GM18867 (cell line): Measurements from ENCODE around the gene HS3ST1.
A peak's percentile ranks its signal among the peaks of the same experiment; 100 is the strongest.
"Not testable (repeated sequence)": the region's sequence is repeated elsewhere in the genome, so short reads cannot be mapped to it uniquely, and the experiment has no call there.

Experiments
- ATAC-seq: cut with Tn5 transposase; IDR thresholded peaks from one replicate; pipeline ENCODE4 v1.9.1; 2021; ENCODE audit warnings: mild to moderate bottlenecking, moderate library complexity; ENCODE audit not compliant: unreplicated experiment

HS3ST1 gene

DNA sequence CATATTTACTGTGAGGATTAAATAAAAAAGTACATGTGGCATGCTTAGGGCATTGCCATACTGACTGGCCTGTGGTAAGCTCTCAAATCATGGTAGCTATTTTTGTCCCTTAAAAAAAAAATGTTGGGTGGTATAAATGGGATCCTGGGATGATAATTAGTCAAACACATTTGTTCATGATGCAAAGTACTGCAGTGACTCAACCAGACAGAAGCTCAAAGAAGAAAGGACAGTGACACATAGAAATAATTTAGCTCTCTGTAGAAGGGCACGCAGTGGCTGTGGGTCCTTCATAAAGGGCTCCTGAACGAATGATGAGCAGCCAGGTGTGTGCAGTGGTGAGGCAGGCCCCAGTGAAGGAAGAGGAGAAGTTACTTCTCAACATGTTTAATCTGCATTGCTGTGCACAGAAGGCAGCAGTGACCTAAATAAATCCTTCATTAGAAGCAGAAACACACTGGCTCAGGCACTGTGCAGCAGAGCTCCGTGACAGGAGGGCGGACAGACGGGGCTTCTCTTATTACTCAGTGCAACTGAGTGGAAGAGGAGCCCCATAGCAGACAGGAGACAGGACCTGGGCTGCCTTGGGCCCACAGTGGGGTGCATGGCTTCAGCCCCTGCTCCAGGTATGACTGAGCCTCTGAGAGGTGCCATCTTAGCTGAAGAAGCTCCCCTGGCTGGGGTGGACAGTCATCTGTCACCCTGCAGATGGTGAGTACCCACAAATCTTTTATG, 20.3 kb downstream of the HS3ST1 start:
- ATAC-seq = no peak

DNA sequence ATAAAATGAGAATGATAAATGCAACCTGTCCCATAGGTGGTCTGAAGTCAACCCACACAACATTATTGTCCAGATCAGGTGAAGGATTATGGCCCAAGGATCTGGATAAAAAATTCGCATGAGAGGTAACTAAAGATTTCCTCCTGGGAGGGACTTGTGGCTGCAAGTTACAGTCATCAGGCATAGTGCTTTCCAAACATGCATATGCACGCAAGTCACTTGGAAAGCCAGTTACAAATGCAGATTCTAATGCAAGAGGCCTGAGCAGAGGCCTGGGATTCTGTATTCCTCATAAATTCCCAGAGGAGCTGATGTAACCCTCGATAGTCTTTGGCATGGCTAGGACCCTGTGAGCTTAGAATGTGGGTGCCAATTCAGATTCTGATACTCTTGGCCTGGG, 21.1 kb downstream of the HS3ST1 start:
- ATAC-seq = no peak

DNA sequence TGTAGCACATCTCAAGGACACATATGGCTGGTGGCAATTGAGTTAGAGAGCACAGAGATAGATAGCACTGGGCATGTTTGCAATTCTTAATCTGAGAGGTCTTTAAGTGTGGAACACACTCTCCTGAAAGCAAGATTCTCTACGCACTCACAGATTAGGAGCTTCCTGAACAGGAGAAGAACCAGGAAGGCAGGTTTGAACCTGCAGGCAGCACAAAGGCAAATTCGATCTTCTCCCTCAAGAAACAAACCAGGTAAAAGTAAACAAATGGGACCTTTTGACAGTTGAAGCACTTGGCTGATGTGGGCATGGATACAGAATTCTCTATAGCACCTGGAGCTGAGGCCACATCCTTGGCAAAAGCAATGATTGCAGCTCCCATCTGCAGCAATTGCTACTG, 24.3 kb downstream of the HS3ST1 start:
- ATAC-seq = no peak

DNA sequence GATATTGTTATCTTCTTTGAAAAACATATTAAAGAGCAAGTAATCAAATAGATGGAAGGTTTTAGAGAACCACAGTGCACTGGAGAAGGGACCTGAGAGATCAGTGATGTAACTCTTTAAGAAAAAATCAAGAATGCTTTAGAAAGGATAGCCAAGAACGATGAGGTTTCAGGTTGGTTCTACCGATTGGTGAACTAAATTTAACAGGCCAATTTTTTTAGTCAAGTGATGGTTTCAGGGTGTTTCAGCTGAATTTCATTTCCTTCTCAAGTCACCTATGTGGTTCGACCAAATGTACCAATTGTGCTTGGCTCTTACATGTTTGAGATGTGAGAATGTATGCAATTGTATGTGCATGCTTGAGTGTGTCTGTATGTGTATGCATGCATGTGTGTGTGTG, 26.5 kb downstream of the HS3ST1 start:
- ATAC-seq = peak; percentile 68

DNA sequence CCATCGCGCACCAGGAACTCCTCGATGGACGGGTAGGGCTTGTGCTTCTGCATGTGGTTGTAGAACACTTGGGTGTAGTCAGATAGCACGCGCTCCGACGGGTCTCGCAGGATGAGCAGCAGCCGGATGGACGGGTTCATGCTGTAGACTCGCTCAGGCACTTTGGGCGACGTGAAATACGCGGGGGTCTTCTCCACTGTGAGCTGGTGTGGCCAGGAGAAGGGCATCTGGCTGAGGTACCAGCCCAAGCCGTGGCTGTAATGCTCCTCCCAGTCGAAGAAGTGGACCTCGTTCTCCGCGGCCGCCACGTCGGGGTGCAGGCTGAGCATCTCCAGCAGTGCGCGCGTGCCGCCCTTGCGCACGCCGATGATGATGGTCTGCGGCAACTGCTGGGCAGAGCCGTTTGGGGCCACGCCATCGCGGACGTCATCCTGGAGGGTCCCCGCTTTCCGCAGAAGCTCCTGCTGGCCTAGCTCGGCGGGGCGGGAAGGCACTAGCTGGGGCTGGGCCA, 29.2 kb downstream of the HS3ST1 start:
- no peak for ATAC-seq

DNA sequence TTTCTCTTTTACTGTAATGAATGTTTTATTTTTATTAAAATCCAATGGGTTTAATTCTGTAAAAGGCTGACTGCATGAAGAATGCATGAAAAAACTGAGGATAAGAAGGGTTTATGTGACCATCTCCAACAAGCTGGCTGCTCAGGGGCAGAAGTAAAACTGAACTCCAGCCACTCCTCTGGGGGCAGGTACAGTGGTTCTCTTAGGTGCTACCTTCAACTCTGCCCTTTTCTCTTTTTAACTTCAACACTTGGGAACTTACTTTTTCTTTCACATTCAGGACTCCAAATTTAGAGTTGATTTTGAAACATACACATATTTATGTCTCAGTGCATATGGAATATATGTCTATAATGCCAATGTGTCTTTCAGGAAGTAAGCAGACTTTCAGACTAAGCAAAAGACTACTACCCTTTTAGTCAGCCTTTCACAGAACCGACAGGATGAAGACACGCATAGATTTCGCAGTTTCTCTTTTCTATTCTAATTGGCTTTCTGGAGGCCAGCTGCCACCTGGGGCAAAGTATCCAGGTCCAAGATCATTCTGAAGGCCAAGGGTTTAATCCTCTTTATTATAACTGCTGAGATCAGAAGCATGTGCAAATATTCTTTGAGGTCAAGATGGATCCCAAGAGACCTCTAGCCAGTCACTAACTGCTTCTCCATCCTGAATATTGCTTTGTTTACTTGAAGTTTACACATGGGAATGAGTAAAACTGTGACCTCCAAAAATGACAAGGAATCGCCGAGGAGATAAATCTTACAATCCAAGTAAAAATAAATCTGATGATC, 30.7 kb downstream of the HS3ST1 start:
- peak; percentile 74 for ATAC-seq

DNA sequence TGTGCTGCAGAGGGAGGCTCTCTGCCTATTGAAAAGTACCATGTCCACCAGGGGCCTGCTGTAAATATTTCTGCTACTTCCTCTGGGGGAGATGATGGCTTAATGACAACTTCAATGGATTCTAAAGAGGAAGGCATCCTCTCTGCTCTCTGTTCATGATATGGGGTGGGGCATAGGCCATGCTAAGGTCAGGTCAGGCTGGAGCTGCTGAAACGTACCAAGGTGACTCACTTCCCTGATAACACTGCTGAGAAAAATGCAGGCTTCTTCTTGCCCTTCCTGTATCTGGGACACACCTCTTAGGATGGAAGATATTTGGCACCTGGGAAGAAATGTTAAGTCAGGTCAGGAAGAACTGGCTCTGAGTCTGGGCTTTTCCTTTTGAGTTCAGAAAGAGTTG, 31.5 kb downstream of the HS3ST1 start:
- ATAC-seq = no peak

DNA sequence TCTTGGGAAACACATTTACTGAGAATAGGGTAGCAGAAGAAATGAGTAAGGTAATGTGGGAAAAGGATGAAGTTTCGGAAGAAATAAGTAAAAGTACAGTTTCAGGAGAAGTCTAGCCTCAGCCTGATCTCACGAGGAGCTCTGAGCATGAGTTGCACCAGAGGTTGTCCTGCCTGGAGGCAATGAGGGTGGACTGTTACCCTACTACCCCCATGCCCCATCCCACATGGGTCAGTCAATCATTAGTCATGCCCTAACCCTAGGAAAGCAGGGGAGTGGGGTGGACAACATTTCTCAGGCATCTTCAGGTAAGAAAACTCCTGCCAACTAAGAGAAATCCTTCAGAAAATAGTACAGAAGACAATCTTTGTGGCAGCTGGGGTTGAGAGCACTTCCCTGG, 35.1 kb downstream of the HS3ST1 start:
- no peak for ATAC-seq

DNA sequence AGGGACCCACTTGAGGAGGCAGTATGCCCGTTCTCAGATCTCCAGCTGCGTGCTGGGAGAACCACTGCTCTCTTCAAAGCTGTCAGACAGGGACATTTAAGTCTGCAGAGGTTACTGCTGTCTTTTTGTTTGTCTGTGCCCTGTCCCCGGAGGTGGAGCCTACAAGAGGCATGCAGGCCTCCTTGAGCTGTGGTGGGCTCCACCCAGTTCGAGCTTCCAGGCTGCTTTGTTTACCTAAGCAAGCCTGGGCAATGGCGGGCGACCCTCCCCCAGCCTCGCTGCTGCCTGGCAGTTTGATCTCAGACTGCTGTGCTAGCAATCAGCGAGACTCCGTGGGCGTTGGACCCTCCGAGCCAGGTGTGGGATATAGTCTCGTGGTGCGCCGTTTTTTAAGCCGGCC, 44.6 kb downstream of the HS3ST1 start:
- ATAC-seq = not testable (repeated sequence)

DNA sequence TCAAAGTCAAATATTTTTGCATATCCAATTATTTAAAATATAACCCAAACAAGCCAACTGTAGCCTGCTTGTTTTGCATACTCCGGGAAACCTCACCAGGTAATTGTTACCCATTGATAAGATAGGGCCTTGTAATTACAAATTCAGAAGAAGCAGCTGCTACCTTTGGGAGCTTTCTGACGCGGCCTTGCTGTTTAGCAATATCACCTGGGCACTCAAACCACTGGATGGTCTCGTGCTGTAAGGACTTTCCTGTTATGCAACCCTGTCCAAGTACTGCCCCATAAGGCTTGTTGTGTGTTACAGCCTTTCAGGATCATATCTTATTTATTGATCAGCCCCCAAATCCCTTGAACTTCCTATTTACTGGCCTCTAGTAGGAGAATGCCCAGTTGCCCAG, 52.1 kb downstream of the HS3ST1 start:
- no peak for ATAC-seq

DNA sequence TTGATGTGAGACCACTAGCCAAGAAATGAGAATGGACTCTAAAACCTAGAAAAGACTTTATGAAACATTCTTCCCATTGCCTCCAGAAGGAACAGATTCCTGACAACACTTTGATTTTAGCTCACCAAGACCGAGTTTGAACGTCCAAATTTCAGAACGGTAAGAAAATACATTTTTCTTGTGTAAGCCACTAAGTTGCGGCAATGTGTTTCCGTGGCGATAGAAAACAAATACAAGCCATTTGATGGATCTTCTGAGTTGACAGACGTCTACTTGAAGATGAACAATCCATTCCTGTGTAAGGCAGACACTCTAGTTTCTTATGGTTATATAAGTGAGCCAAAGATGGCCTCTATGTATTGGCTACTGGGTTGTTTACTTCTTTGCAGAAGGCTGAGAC, 52.5 kb downstream of the HS3ST1 start:
- no peak for ATAC-seq

DNA sequence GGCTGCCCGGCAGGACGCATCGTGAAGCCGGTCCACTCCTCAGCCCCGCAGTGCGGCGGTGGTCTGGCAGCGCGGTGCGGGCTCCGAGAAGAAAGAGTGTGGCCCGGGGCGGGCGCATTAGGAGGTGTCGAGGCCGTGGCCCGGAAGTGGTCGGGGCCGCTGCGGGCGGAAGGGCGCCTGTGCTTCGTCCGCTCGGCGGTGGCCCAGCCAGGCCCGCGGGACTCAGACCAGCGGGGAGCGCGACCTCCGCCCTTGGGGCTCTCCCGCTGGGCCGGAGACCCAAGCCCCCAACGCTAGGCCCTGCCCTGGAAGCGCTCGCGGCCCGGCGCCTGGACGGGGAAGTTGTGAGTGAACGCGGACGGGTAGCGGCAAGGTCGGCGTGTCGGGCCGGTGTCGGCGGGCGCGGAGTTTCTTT, 60.0 kb downstream of the HS3ST1 start:
- no peak for ATAC-seq

DNA sequence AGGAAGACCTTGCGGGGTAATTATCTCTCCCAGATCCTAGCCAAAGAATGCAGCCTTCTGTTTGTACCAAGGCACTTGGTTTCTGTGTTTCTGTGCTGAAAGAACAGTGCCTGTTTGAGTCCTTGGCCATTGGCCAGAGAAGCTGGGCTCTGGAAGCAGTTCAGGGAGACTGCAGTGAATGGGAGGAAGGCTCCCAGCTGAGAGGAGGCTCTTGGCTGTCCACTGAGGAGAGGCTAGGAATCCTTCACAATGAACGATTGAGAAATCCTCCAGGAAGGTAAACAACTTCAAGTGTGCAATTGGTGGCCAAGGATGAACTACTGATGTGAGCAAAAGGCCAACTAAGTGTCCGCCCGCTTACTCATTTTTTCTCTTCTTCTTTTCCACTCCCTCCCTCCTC, 61.3 kb downstream of the HS3ST1 start:
- ATAC-seq = no peak

DNA sequence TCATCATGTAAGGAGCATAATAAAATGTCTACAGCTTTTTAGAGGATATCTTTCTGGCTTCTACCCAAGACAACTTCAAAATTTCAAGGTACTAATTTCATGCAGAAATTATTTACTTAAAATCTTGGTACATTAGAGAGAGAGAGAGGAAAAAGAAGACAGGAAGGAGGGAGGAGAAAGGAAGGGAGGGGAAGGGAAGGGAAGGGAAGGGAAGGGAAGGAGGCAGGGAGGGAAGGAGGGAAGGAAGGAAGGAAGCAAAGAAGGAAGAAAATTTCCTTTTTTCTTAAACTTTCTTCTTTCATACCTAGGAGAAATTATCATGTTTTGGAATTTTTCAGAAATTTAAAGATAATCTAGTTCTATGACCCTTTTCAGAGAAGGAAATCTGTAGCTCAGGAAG, 61.8 kb downstream of the HS3ST1 start:
- no peak for ATAC-seq

DNA sequence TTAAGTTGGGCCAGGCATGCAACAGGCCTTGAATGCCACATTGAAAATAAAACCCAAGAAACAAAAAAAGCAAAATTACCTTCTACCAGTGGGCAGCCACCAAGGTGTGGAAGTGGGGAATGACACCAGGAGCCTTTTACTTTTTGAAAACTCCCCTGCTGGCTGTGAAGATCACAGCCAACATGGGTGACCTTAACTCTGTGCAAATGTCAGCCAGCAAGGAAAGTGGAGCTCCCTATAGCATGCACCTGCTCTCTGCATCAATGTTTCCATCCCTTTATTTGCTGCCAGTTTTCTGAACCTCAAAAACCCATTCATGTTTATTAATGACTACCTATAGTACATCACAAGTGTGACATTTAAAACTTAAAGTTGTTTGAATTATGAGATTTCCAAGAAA, 63.7 kb downstream of the HS3ST1 start:
- no peak for ATAC-seq

DNA sequence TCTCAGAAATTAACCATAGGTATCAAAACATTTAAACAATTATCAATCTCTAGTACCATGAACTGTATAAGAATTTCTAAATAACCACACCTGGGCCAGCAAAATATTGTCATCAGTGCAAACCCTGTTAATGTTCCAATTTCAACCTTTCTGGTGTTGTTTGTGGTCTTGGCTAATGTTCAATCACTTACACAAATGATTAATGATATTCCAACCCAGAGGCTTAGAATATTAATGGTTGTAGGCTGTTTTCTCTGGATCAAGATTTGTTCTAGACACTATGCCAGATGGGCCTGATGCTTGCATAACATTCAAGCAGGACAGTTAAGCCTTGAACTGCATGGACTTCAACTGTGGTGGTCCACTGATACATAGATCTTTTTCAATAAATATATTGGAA, 69.1 kb downstream of the HS3ST1 start:
- no peak for ATAC-seq

DNA sequence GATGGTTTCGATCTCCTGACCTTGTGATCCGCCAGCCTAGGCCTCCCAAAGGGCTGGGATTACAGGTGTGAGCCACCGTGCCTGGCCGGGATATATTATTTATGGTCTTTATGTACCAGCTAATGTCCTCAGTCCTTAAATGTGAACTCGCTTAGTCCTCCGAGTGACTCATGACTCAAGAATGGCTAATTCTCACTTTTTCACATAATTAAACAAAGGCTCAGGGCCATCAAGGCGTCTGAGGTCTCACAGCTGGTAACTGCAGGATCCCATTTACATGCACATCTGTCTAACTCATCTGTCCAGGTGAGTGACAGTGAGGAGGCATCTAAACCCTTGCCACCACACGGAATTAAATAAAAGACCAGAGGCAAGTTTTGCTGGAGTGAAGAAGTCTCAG, 73.5 kb downstream of the HS3ST1 start:
- ATAC-seq = no peak

DNA sequence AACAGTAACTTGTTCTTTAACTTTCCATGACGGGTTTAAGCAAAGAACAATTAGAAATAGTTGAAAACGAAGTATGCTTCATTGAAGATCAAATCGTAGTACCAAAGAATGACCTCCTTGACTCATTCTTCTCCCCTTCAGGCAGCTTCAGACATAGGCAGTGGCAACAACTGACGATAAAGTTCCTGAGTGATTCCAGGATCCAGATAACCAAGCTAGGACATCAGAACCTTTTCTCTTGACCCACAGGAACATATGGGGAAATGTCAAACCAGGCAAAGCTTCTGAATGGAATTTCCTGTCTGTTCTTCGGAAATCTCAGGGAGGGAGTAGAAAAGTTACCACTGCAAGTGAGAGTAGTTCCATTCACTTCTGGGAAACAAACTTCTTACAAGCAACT, 74.2 kb downstream of the HS3ST1 start:
- no peak for ATAC-seq

DNA sequence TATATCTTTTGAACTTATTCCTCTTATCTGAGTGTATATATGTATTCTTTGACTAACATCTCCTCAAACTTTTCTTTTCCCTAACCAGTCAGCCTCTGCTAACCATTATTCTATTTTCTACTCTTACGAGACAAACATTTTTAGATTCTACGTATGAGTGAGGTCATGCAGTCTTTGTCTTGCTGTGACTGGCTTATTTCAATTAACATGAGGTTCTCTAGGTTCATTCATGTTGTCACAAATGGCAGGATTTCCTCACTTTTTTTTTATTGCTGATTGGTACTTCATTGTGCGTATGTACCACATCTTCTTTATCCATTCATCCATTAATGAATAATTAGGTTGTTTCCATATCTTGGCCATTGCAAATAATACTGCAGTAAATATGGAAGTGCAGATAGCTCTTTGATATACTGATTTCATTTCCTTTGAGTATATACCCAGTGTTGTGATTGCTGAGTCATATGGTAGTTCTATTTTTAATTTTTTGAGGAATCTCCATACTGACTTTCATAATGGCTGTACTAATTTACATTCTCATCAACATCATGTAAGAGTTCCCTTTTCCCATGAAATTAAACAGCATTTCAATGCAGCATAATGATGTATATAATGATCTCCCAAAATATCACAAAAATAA, 80.1 kb downstream of the HS3ST1 start:
- no peak for ATAC-seq

DNA sequence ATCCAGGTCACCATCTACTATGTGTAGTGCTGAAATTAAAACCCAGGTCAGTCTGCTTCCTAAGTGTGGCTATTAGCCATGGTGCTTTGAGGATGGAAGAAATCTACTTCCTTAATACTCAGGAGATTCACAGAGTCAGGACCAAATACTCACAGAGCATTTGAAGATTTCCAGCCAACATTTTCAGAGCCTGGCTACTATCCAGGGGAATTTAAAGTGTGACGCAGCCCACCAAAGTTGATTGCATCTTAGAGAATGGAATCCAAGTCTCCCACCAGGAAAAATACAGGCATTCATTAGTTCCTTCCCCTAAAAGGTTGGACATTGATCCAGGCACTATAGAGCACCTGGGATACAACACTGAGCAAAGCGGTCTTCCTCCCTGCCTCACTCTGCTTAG, 83.8 kb downstream of the HS3ST1 start:
- ATAC-seq = no peak

DNA sequence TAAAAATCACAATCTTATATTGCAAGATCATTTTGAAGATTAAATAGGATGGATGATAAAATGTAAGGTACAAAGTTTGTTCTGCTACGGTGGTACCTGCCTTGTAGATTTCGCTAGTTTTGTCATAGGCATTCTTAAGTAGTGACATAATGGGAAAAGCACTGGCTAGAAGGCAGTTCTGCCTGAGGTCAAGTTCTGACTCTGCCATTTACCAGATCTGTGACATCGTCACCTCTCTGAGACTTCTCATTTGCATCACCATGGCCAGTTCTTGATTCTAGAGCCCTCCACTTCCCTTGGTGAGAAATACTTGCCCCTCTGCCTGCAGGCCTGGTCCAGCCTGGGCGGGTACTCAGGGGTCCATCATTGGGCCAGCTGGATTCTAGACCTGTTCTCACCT, 85.2 kb downstream of the HS3ST1 start:
- ATAC-seq = peak; percentile 35
